C4-2B (cell line): ENCODE measurements around the gene TMEM163.
"Not testable (repeated sequence)": the region's sequence is repeated elsewhere in the genome, so short reads cannot be mapped to it uniquely, and the experiment has no call there.

ENCODE experiments used
- H3K27ac ChIP-seq: fragments of 450-650 bp; 2 replicates; pipeline ENCODE4 v1.5.1; 2017
- CTCF ChIP-seq: fragments of 450-650 bp; conservative IDR thresholded peaks from 2 replicates; pipeline ENCODE4 v1.5.1; 2017; ENCODE audit warnings: mild to moderate bottlenecking
- ZFX ChIP-seq: fragments of 450-650 bp; IDR thresholded peaks from 2 replicates; pipeline ENCODE4 v1.6.1; 2017

The TMEM163 gene

GRCh38 chr2:134593519-134593918 lies 125.3 kb downstream of the TMEM163 start:
- H3K27ac ChIP-seq = no peak overlapping the region
- TF ChIP-seq ZFX = no peak
- no peak for TF ChIP-seq CTCF

GRCh38 chr2:134592377-134592776 lies 126.4 kb downstream of the TMEM163 start:
- H3K27ac ChIP-seq = no peak overlapping the region
- TF ChIP-seq ZFX = no peak
- no peak for TF ChIP-seq CTCF

- TF ChIP-seq ZFX = no peak
- no peak for TF ChIP-seq CTCF
- no peak overlapping the region for H3K27ac ChIP-seq
These were observed 127.3 kb downstream of the TMEM163 start for GRCh38 chr2:134591526-134591925.

GRCh38 chr2:134590679-134591078 lies 128.1 kb downstream of the TMEM163 start:
- no peak for TF ChIP-seq CTCF

GRCh38 chr2:134589171-134590083 lies 129.4 kb downstream of the TMEM163 start:
- not testable (repeated sequence) for H3K27ac ChIP-seq

More at GRCh38 chr2:134590679-134591078, 128.1 kb downstream of the TMEM163 start:
- no peak overlapping the region for H3K27ac ChIP-seq

GRCh38 chr2:134588556-134588955 lies 130.2 kb downstream of the TMEM163 start:
- no peak for TF ChIP-seq ZFX
- TF ChIP-seq CTCF = no peak
- H3K27ac ChIP-seq = no peak overlapping the region

GRCh38 chr2:134586326-134586965 lies 132.4 kb downstream of the TMEM163 start:
- TF ChIP-seq ZFX (no peak), CTCF (no peak)
- H3K27ac ChIP-seq = no peak overlapping the region
